Measurements from ENCODE around the gene LONRF2.
"Not testable (repeated sequence)": the region's sequence is repeated elsewhere in the genome, so short reads cannot be mapped to it uniquely, and the experiment has no call there.

DNA sequence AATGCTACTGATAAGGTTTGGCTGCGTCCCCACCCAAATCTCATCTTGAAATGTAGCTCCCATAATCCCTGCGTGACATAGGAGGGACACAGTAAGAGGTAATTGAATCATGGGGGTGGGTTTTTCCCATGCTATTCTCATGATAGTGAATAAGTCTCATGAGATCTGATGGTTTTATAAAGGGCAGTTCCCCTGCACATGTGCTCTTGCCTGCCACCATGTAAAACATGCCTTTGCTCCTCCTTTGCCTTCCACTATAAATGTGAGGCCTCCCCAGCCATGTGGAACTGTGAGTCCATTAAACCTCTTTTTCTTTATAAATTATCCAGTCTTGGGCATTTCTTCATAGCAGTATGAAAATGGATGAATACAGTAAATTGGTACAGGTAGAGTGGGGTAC, 20.2 kb upstream of the LONRF2 start:
- TF ChIP-seq, protein P1, sequence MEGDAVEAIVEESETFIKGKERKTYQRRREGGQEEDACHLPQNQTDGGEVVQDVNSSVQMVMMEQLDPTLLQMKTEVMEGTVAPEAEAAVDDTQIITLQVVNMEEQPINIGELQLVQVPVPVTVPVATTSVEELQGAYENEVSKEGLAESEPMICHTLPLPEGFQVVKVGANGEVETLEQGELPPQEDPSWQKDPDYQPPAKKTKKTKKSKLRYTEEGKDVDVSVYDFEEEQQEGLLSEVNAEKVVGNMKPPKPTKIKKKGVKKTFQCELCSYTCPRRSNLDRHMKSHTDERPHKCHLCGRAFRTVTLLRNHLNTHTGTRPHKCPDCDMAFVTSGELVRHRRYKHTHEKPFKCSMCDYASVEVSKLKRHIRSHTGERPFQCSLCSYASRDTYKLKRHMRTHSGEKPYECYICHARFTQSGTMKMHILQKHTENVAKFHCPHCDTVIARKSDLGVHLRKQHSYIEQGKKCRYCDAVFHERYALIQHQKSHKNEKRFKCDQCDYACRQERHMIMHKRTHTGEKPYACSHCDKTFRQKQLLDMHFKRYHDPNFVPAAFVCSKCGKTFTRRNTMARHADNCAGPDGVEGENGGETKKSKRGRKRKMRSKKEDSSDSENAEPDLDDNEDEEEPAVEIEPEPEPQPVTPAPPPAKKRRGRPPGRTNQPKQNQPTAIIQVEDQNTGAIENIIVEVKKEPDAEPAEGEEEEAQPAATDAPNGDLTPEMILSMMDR (IDR thresholded peaks at IDR 0.05), result not testable (repeated sequence)
- TF ChIP-seq POLR2A (IDR thresholded peaks at IDR 0.05), result not testable (repeated sequence)

Measured in uterus (tissue), 2 donors.